Osteocyte (in vitro differentiated cells): ENCODE data around the gene PCNX3. TPM values are rescaled to one million over a fixed set of nuclear protein-coding genes. Genes with fewer than 3 reads are reported as not detected.

ENCODE experiments used
- DNase-seq: peaks from one replicate; pipeline ENCODE4 v3.0.0; 2021; ENCODE audit warnings: mixed read lengths; ENCODE audit not compliant: unreplicated experiment; ENCODE audit errors: extremely low spot score
- H3K27ac Mint-ChIP-seq: one replicate; pipeline ENCODE4 v1.8.0; 2021; ENCODE audit warnings: mild to moderate bottlenecking, mixed read lengths; ENCODE audit not compliant: unreplicated experiment
- H3K27me3 Mint-ChIP-seq: one replicate; pipeline ENCODE4 v1.8.0; 2021; ENCODE audit warnings: mixed read lengths; ENCODE audit not compliant: unreplicated experiment
- H3K36me3 Mint-ChIP-seq: one replicate; pipeline ENCODE4 v1.8.0; 2021; ENCODE audit warnings: mixed read lengths; ENCODE audit not compliant: unreplicated experiment
- H3K4me1 Mint-ChIP-seq: one replicate; pipeline ENCODE4 v1.8.0; 2021; ENCODE audit warnings: mixed read lengths; ENCODE audit not compliant: unreplicated experiment
- H3K4me3 Mint-ChIP-seq: one replicate; pipeline ENCODE4 v1.8.0; 2021; ENCODE audit warnings: mild to moderate bottlenecking, moderate library complexity, mixed read lengths; ENCODE audit not compliant: unreplicated experiment
- H3K9me3 Mint-ChIP-seq: one replicate; pipeline ENCODE4 v1.8.0; 2021; ENCODE audit warnings: mixed read lengths; ENCODE audit not compliant: unreplicated experiment
- total RNA-seq: library from RNA; stranded (reverse); gene quantifications from 2 replicates; pipeline ENCODE4 v1.2.1, GENCODE V29; 2021
- TF ChIP-seq, protein P1 (sequence below): fragments of 200-600 bp; sonication (generic); IDR thresholded peaks from 2 replicates; pipeline ENCODE4 v1.5.0; 2021; ENCODE audit warnings: antibody characterized with exemption, mild to moderate bottlenecking, moderate library complexity

Gene PCNX3
- total RNA-seq, 1 donor from 2014 or later, result 49.8 TPM

DNA sequence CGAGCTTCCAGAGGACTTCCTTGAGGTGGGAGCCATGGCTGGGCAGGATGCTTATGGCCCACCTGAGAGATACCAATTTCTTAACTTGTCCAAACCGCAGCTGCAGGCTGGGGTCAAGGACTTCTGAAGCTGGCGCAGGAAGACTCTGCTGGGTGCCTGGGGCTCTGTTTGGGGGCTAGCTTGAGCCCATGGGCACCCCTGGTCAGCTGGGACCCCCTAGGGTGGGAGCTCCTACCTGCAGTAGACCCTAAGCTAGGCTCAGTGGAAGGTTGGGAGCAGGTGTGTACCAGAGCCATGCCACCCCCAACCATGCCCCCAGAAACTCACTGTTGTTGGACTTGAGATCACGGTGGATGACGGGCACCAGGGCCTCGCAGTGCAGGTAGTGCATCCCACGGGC, 2.9 kb upstream of the PCNX3 start:
- Mint-ChIP-seq H3K4me1 (peaks cover 44% of the 10 kb centered on the region), H3K9me3 (no peaks in the 10 kb centered on the region), H3K36me3 (peaks cover 15% of the 10 kb centered on the region), H3K27ac (peak overlapping the region; percentile 57), H3K4me3 (peak overlapping the region; percentile 89), H3K27me3 (no peaks in the 10 kb centered on the region)
- TF ChIP-seq, protein P1, sequence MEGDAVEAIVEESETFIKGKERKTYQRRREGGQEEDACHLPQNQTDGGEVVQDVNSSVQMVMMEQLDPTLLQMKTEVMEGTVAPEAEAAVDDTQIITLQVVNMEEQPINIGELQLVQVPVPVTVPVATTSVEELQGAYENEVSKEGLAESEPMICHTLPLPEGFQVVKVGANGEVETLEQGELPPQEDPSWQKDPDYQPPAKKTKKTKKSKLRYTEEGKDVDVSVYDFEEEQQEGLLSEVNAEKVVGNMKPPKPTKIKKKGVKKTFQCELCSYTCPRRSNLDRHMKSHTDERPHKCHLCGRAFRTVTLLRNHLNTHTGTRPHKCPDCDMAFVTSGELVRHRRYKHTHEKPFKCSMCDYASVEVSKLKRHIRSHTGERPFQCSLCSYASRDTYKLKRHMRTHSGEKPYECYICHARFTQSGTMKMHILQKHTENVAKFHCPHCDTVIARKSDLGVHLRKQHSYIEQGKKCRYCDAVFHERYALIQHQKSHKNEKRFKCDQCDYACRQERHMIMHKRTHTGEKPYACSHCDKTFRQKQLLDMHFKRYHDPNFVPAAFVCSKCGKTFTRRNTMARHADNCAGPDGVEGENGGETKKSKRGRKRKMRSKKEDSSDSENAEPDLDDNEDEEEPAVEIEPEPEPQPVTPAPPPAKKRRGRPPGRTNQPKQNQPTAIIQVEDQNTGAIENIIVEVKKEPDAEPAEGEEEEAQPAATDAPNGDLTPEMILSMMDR, result no peak
- no peak for DNase-seq

DNA sequence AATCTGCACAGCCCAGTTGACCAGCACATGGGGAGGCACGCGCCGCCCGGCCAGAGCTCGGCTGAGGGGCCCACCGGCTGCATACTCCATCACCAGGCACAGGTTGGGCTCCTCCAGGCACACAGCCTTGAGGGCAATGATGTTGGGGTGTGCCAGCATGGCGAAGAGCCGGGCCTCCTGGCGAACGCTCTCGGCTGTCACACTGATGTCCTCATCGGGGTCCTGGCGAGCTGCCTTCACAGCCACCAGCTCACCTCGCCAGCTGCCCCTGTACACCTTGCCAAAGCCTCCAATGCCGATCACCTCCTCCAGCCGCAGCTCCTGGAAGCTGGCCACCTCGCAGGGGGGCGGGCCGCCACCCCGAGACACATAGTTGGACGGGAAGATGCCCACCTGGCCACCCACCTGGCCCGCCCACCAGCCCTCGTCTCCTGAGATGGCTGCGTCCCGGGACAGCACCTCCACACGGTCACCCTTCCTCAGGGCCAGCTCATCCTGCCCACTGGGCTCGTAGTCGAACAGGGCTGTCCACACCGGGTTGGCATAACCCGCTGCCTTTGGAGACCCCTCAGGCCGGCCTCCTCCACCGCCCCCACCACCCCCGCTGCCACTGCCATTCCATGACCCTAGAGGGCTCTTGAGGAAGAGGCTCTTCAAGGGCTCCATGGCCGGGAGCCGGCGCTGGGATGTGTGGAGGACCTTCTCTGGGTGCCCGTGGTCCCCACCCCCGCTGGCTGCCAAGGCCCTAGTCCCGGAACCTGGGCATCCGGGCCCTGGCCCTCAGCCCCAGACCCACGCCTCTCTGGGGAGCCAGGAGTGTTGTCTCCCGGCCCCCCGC, 2.3 kb upstream of the PCNX3 start:
- no peak for DNase-seq
- Mint-ChIP-seq H3K9me3 (no peaks in the 10 kb centered on the region), H3K27ac (peak overlapping the region; percentile 62), H3K4me1 (peaks cover 44% of the 10 kb centered on the region), H3K4me3 (peak overlapping the region; percentile 89), H3K36me3 (peaks cover 12% of the 10 kb centered on the region), H3K27me3 (no peaks in the 10 kb centered on the region)
- TF ChIP-seq, protein P1, result no peak

DNA sequence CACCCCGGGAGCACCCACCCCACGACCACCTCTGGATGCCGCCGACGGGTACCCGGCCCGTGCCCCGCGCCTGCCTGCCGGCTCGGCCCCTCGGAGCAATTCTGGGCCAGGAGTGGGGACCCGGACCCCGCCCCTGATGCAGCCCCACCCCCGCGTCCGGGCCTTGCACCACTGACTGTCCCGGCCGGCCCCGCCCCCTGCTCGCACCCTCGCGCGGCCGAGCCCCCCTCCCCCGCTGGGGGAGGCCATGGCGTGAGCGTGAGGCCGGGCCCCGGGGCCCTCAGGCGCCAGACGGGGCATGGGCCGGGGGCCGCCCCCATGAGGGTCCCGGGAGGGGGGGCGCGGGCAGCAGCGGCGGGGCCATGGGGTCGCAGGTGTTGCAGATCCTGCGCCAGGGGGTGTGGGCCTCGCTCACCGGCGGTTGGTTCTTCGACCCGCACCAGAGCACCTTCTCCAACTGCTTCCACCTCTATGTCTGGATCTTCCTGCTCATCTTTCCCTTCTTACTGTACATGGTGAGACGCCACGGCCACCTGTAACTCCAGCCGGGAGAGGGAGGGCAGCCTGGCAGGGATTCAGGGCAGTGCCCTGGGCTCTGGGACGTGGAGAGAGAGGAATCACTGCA, 486 bp downstream of the PCNX3 start:
- no peaks in the 10 kb centered on the region for H3K9me3 Mint-ChIP-seq
- H3K4me3 Mint-ChIP-seq, result peak overlapping the region; percentile 89
- peaks cover 26% of the 10 kb centered on the region for H3K4me1 Mint-ChIP-seq
- peak overlapping the region; percentile 94 for H3K27ac Mint-ChIP-seq
- TF ChIP-seq, protein P1, result no peak
- H3K36me3 Mint-ChIP-seq, result peaks cover 14% of the 10 kb centered on the region
- no peak for DNase-seq
- no peaks in the 10 kb centered on the region for H3K27me3 Mint-ChIP-seq

DNA sequence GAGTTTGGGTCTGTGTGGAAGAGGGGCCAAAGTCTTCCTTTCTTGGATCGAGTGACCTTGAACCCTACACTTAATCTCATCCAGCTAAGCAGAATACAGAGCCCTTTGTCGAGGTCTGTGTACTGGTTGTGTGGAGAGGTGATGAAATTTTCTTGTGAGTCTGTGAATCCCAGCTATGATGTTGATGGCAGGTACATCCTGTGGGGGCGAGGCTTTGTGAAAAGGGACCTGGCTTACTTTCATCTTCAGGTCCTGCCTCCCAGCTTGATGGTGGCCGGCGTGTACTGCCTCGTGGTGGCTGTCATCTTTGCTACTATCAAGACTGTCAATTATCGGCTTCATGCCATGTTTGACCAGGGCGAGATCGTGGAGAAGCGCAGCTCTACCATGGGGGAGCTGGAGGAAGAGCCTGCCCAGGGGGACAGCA, 1.0 kb downstream of the PCNX3 start:
- Mint-ChIP-seq H3K9me3 (no peaks in the 10 kb centered on the region), H3K4me1 (peaks cover 22% of the 10 kb centered on the region), H3K27me3 (no peaks in the 10 kb centered on the region), H3K27ac (peak overlapping the region; percentile 75), H3K4me3 (peak overlapping the region; percentile 84), H3K36me3 (peaks cover 15% of the 10 kb centered on the region)
- TF ChIP-seq, protein P1, result no peak
- no peak for DNase-seq
